ENCODE data around the gene ZKSCAN5.
"Not testable (repeated sequence)": the region's sequence is repeated elsewhere in the genome, so short reads cannot be mapped to it uniquely, and the experiment has no call there.

ZKSCAN5 gene

GRCh38 chr7:99497766-99498545 lies 6.5 kb upstream of the ZKSCAN5 start:
- H3K4me3 ChIP-seq (ENCODE audit: low read length) = peak overlapping the region; percentile 78
- TF ChIP-seq CTCF (conservative IDR thresholded peaks at IDR 0.05; ENCODE audit: low read length) = no peak
- DNase-seq (ENCODE audit: low read depth) = no peak

GRCh38 chr7:99498546-99498944 lies 5.9 kb upstream of the ZKSCAN5 start:
- DNase-seq (ENCODE audit: low read depth) = no peak
- TF ChIP-seq CTCF (conservative IDR thresholded peaks at IDR 0.05; ENCODE audit: low read length) = no peak
- peak overlapping the region; percentile 78 for H3K4me3 ChIP-seq (ENCODE audit: low read length)

- TF ChIP-seq CTCF (conservative IDR thresholded peaks at IDR 0.05; ENCODE audit: low read length) = no peak
- H3K4me3 ChIP-seq (ENCODE audit: low read length) = peak overlapping the region; percentile 78
- DNase-seq (ENCODE audit: low read depth) = peak; percentile 16
Measured at GRCh38 chr7:99499371-99499720, 5.1 kb upstream of the ZKSCAN5 start.

GRCh38 chr7:99499721-99500636 lies 4.5 kb upstream of the ZKSCAN5 start, which contains the start of gene ZNF394:
Gene ZNF394 (minus strand): TSS chr7:99500281. CDS start chr7:99500093, 188 bp downstream.
- TF ChIP-seq CTCF (conservative IDR thresholded peaks at IDR 0.05; ENCODE audit: low read length) = no peak; the same call in 1 of the 2 replicates
- peak within 1 kb of the TSS; percentile 78 for H3K4me3 ChIP-seq (ENCODE audit: low read length)
- peak; percentile 89 for DNase-seq (ENCODE audit: low read depth)

- no peak for DNase-seq (ENCODE audit: low read depth)
- no peak for TF ChIP-seq CTCF (conservative IDR thresholded peaks at IDR 0.05; ENCODE audit: low read length)
Measured at GRCh38 chr7:99500637-99501009, 3.8 kb upstream of the ZKSCAN5 start.

GRCh38 chr7:99501236-99501635 lies 3.2 kb upstream of the ZKSCAN5 start:
- not testable (repeated sequence) for DNase-seq (ENCODE audit: low read depth); H3K4me3 ChIP-seq (ENCODE audit: low read length)

More at GRCh38 chr7:99500637-99501009, 3.8 kb upstream of the ZKSCAN5 start:
- peak overlapping the region; percentile 78 for H3K4me3 ChIP-seq (ENCODE audit: low read length)

- H3K4me3 ChIP-seq (ENCODE audit: low read length) = peak overlapping the region; percentile 92
- no peak for DNase-seq (ENCODE audit: low read depth)
- TF ChIP-seq CTCF (conservative IDR thresholded peaks at IDR 0.05; ENCODE audit: low read length) = no peak
Measured at GRCh38 chr7:99504281-99504602, 220 bp upstream of the ZKSCAN5 start.

All from AG10803 (cell line).